MM.1S (cell line): ENCODE results near the gene PHTF2.

Experiments used
- DNase-seq: peaks from one replicate; pipeline ENCODE4 v3.0.0-alpha.2; 2015
- H2AFZ ChIP-seq: fragments of 300-600 bp; sonication (generic); 2 replicates; pipeline ENCODE4 v1.6.0; 2016; ENCODE audit warnings: antibody characterized with exemption, low read length
- H3F3A ChIP-seq: fragments of 300-600 bp; sonication (generic); 2 replicates; pipeline ENCODE4 v1.6.1; 2016; ENCODE audit warnings: mild to moderate bottlenecking, antibody characterized with exemption, low read length, moderate library complexity, mixed read lengths; ENCODE audit not compliant: insufficient read depth
- H3K27ac ChIP-seq: fragments of 300-600 bp; sonication (generic); 2 replicates; pipeline ENCODE4 v1.5.1; 2016; ENCODE audit warnings: mild to moderate bottlenecking, low read length
- H3K27me3 ChIP-seq: fragments of 300-600 bp; sonication (generic); replicated peaks from 2 replicates; pipeline ENCODE4 v1.6.0; 2016; ENCODE audit warnings: low read length; ENCODE audit not compliant: insufficient read depth
- H3K36me3 ChIP-seq: fragments of 300-600 bp; sonication (generic); replicated peaks from 2 replicates; pipeline ENCODE4 v1.6.1; 2016; ENCODE audit warnings: mild to moderate bottlenecking, low read length, mixed read lengths; ENCODE audit not compliant: insufficient read depth
- H3K4me1 ChIP-seq: fragments of 300-600 bp; sonication (generic); 2 replicates; pipeline ENCODE4 v1.6.1; 2016; ENCODE audit warnings: low read length, mixed read lengths
- H3K4me2 ChIP-seq: fragments of 300-600 bp; sonication (generic); 2 replicates; pipeline ENCODE4 v1.6.0; 2016; ENCODE audit warnings: low read depth, low read length
- H3K4me3 ChIP-seq: fragments of 300-600 bp; sonication (generic); 2 replicates; pipeline ENCODE4 v1.5.1; 2016; ENCODE audit warnings: low read length, mixed read lengths
- H3K79me2 ChIP-seq: fragments of 300-600 bp; sonication (generic); 2 replicates; pipeline ENCODE4 v1.6.1; 2016; ENCODE audit warnings: mixed run types, low read length, mixed read lengths
- H3K9ac ChIP-seq: fragments of 300-600 bp; sonication (generic); 2 replicates; pipeline ENCODE4 v1.6.1; 2016; ENCODE audit warnings: low read length, mixed read lengths
- H3K9me2 ChIP-seq: fragments of 300-600 bp; sonication (generic); replicated peaks from 2 replicates; pipeline ENCODE4 v1.6.1; 2016; ENCODE audit warnings: mild to moderate bottlenecking, low read length, mixed read lengths; ENCODE audit not compliant: insufficient read depth
- H3K9me3 ChIP-seq: fragments of 300-600 bp; sonication (generic); replicated peaks from 2 replicates; pipeline ENCODE4 v1.6.1; 2016; ENCODE audit warnings: mild to moderate bottlenecking, low read length, mixed read lengths; ENCODE audit not compliant: insufficient read depth
- H4K20me1 ChIP-seq: fragments of 300-600 bp; sonication (generic); 2 replicates; pipeline ENCODE4 v1.6.1; 2016; ENCODE audit warnings: mild to moderate bottlenecking, low read length, moderate library complexity, mixed read lengths; ENCODE audit not compliant: insufficient read depth
- CTCF ChIP-seq: fragments of 300-600 bp; sonication (generic); IDR thresholded peaks from 2 replicates; pipeline ENCODE4 v1.5.1; 2016; ENCODE audit warnings: antibody characterized with exemption, low read length, mixed read lengths
- EZH2 ChIP-seq: fragments of 300-600 bp; sonication (generic); optimal IDR thresholded peaks from 2 replicates; pipeline ENCODE3; 2017; ENCODE audit warnings: low read depth, mild to moderate bottlenecking, antibody characterized with exemption, low read length, mixed read lengths
- EZH2phosphoT487 ChIP-seq: fragments of 300-600 bp; sonication (generic); IDR thresholded peaks from 2 replicates; pipeline ENCODE4 v1.6.1; 2018; ENCODE audit warnings: antibody characterized with exemption, low read length

The PHTF2 gene

DNA sequence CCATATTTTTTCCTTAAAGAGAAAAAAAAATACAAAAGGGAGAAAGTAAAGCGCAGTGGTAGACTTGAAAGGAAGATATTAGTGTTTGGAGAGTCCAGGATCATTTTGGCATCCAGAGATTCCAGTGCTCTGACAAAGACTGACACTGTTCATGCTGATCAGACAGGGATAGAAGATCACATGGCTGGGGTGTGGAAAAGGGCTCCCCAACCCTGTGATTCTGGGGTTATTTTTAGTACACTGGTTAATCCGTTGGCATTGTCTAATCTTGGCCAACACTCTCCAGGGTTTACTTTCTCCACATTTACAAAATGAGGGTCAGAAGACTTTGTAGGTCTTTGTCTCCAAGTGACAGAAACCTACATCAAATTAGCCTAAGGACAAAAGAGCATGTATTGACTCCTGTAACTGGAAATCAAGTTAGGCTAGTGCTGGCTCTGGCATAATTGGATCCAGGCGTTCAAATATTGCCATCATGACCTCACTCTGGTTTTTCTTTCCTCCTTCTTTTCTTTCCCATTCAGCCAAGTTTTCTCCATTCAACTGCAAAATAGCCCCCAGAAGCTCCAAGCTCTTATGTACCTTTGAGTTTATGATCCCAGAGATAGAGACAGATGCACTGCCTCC is 181.6 kb downstream of the PHTF2 start:
- Histone ChIP-seq H3K4me3 (no peak overlapping the region), H4K20me1 (no peaks in the 10 kb centered on the region), H3F3A (no peaks in the 10 kb centered on the region), H3K4me2 (no peak overlapping the region), H3K27me3 (no peaks in the 10 kb centered on the region), H3K9me3 (no peaks in the 10 kb centered on the region), H3K36me3 (no peaks in the 10 kb centered on the region), H3K9ac (no peak overlapping the region), H3K9me2 (no peaks in the 10 kb centered on the region), H3K79me2 (no peaks in the 10 kb centered on the region), H3K4me1 (no peaks in the 10 kb centered on the region), H2AFZ (no peak overlapping the region), H3K27ac (no peak overlapping the region)
- DNase-seq, result no peak
- TF ChIP-seq CTCF, result no peak
- no peak for TF ChIP-seq EZH2phosphoT487
- TF ChIP-seq EZH2, result no peak

GRCh38 chr7:77982926-77983550 is 184.5 kb downstream of the PHTF2 start:
- H3K79me2 ChIP-seq, result no peaks in the 10 kb centered on the region
- H3K9ac ChIP-seq, result no peak overlapping the region
- TF ChIP-seq EZH2phosphoT487, result no peak
- TF ChIP-seq CTCF, result no peak
- no peak for TF ChIP-seq EZH2
- no peak overlapping the region for H3K4me2 ChIP-seq
- no peaks in the 10 kb centered on the region for H3K9me2 ChIP-seq
- no peaks in the 10 kb centered on the region for H3K4me1 ChIP-seq
- no peaks in the 10 kb centered on the region for H3K27me3 ChIP-seq
- H3K9me3 ChIP-seq, result no peaks in the 10 kb centered on the region
- H4K20me1 ChIP-seq, result no peaks in the 10 kb centered on the region
- H3K27ac ChIP-seq, result no peak overlapping the region
- H3K36me3 ChIP-seq, result no peaks in the 10 kb centered on the region
- H2AFZ ChIP-seq, result no peak overlapping the region
- no peak overlapping the region for H3K4me3 ChIP-seq
- H3F3A ChIP-seq, result no peaks in the 10 kb centered on the region
- DNase-seq, result no peak

DNA sequence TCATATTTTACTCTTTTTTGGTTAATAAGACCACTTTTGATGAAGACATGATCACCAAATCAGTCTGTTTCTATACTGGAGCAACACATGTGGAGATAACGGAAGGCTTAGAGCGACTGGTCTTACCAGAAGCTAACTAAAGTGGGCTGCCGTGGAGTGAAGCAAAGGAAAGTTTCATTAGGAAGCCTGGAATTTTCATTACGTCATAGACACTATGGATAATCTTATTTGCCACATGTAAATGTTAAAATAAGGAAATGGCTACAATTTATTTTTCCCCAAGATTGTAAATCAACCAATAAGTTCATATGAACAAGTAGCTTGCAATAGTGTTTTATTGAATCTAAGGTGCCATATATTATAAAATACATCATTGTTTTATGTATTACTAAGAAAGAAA is 185.4 kb downstream of the PHTF2 start:
- TF ChIP-seq EZH2phosphoT487, result no peak
- TF ChIP-seq CTCF, result no peak
- TF ChIP-seq EZH2, result no peak
- Histone ChIP-seq H3K36me3 (no peaks in the 10 kb centered on the region), H3K27ac (no peak overlapping the region)

More for the DNA sequence above, 185.4 kb downstream of the PHTF2 start:
- H3K9me3 ChIP-seq, result no peaks in the 10 kb centered on the region
- no peaks in the 10 kb centered on the region for H3K27me3 ChIP-seq
- no peaks in the 10 kb centered on the region for H4K20me1 ChIP-seq
- H3K79me2 ChIP-seq, result no peaks in the 10 kb centered on the region
- H3K9ac ChIP-seq, result no peak overlapping the region
- H3K9me2 ChIP-seq, result no peaks in the 10 kb centered on the region
- no peak for DNase-seq
- H2AFZ ChIP-seq, result no peak overlapping the region
- no peak overlapping the region for H3K4me2 ChIP-seq
- H3K4me3 ChIP-seq, result no peak overlapping the region
- H3K4me1 ChIP-seq, result no peaks in the 10 kb centered on the region
- H3F3A ChIP-seq, result no peaks in the 10 kb centered on the region
